HEK293 (cell line): ENCODE results near the gene PERM1.

Experiments used
- CTCF ChIA-PET: fragments of 350-600 bp; formaldehyde crosslinking; extraction: SDS; loops from one replicate; lab custom pipeline; 2021; ENCODE audit warnings: antibody characterized with exemption; lab: Yijun Ruan, JAX
- POLR2A ChIA-PET: fragments of 300-600 bp; formaldehyde crosslinking; extraction: SDS; loops from one replicate; lab custom pipeline; 2020; ENCODE audit warnings: antibody characterized with exemption, inconsistent platforms; lab: Yijun Ruan, JAX
- H3K27ac ChIP-seq: fragments of 200-500 bp; sonication (Bioruptor generic); 2 replicates; pipeline ENCODE4 v1.5.1; 2014; ENCODE audit warnings: low read depth, low read length, control low read depth, inconsistent platforms; ENCODE audit errors: extremely low read depth
- H3K36me3 ChIP-seq, 2 experiments: fragments of 200-500 bp in 1 of 2; sonication (Bioruptor generic) in 1 of 2; 1 replicate in 1 of 2; 2 replicates in 1 of 2; pipeline ENCODE4 v1.5.1; 2014 to 2017; ENCODE audit warnings: inconsistent platforms in 2 of 2, low read length in 2 of 2; ENCODE audit not compliant: control insufficient read depth in 2 of 2, insufficient read depth in 1 of 2
- H3K4me1 ChIP-seq: fragments of 200-500 bp; sonication (Bioruptor generic); 2 replicates; pipeline ENCODE4 v1.5.1; 2014; ENCODE audit warnings: mild to moderate bottlenecking, low read length, inconsistent platforms; ENCODE audit not compliant: control insufficient read depth, insufficient read depth
- H3K4me3 ChIP-seq: 2 replicates; pipeline ENCODE4 v1.5.1; 2011; ENCODE audit warnings: low read depth, mild to moderate bottlenecking, control low read depth, low read length, moderate library complexity
- H3K9me3 ChIP-seq: fragments of 200-500 bp; sonication (Bioruptor generic); 2 replicates; pipeline ENCODE4 v1.5.1; 2014; ENCODE audit warnings: low read depth, low read length, inconsistent platforms; ENCODE audit not compliant: control insufficient read depth, insufficient read depth
- HOXA7 ChIP-seq: sonication (generic); formaldehyde crosslinking; IDR thresholded peaks from 2 replicates; pipeline ENCODE4 v1.8.1; 2022; ENCODE audit warnings: missing genetic modification reagents, borderline replicate concordance
- PRDM10 ChIP-seq: fragments of 450-650 bp; formaldehyde crosslinking; IDR thresholded peaks from 2 replicates; pipeline ENCODE4 v1.5.1; 2016; ENCODE audit warnings: missing biosample characterization, missing genetic modification characterization
- ZBTB48 ChIP-seq: fragments of 450-650 bp; formaldehyde crosslinking; IDR thresholded peaks from 2 replicates; pipeline ENCODE4 v1.5.1; 2016; ENCODE audit warnings: missing biosample characterization, missing genetic modification characterization
- ZNF140 ChIP-seq: fragments of 450-650 bp; formaldehyde crosslinking; IDR thresholded peaks from 2 replicates; pipeline ENCODE4 v1.5.1; 2016; ENCODE audit warnings: missing biosample characterization, missing genetic modification characterization
- ZNF169 ChIP-seq: fragments of 450-650 bp; formaldehyde crosslinking; IDR thresholded peaks from 2 replicates; pipeline ENCODE4 v1.5.1; 2016; ENCODE audit warnings: missing biosample characterization, missing genetic modification characterization
- ZNF202 ChIP-seq: fragments of 450-650 bp; formaldehyde crosslinking; IDR thresholded peaks from 2 replicates; pipeline ENCODE4 v1.5.1; 2016; ENCODE audit warnings: missing biosample characterization, missing genetic modification characterization, borderline replicate concordance
- ZNF248 ChIP-seq: fragments of 450-650 bp; formaldehyde crosslinking; IDR thresholded peaks from 2 replicates; pipeline ENCODE4 v1.5.1; 2017; ENCODE audit warnings: missing biosample characterization, missing genetic modification characterization
- ZNF280D ChIP-seq: fragments of 450-650 bp; formaldehyde crosslinking; IDR thresholded peaks from 2 replicates; pipeline ENCODE4 v1.5.1; 2016; ENCODE audit warnings: missing biosample characterization, missing genetic modification characterization
- ZNF426 ChIP-seq: fragments of 450-650 bp; formaldehyde crosslinking; IDR thresholded peaks from 2 replicates; pipeline ENCODE4 v1.5.1; 2017; ENCODE audit warnings: missing biosample characterization, missing genetic modification characterization, mild to moderate bottlenecking, inconsistent platforms, moderate library complexity
- ZNF433 ChIP-seq: fragments of 450-650 bp; formaldehyde crosslinking; IDR thresholded peaks from 2 replicates; pipeline ENCODE4 v1.5.1; 2016; ENCODE audit warnings: missing biosample characterization, missing genetic modification characterization, low read depth
- ZNF621 ChIP-seq: fragments of 450-650 bp; formaldehyde crosslinking; IDR thresholded peaks from 2 replicates; pipeline ENCODE4 v1.5.1; 2017; ENCODE audit warnings: missing biosample characterization, missing genetic modification characterization
- ZNF623 ChIP-seq: fragments of 450-650 bp; formaldehyde crosslinking; IDR thresholded peaks from 2 replicates; pipeline ENCODE4 v1.5.1; 2016; ENCODE audit warnings: missing biosample characterization, missing genetic modification characterization
- ZNF664 ChIP-seq: fragments of 450-650 bp; formaldehyde crosslinking; IDR thresholded peaks from 2 replicates; pipeline ENCODE4 v1.5.1; 2016; ENCODE audit warnings: missing biosample characterization, missing genetic modification characterization
- ZNF670 ChIP-seq: fragments of 450-650 bp; formaldehyde crosslinking; IDR thresholded peaks from 2 replicates; pipeline ENCODE4 v1.5.1; 2016; ENCODE audit warnings: missing biosample characterization, missing genetic modification characterization, low read depth
- ZNF792 ChIP-seq: fragments of 450-650 bp; formaldehyde crosslinking; IDR thresholded peaks from 2 replicates; pipeline ENCODE4 v1.5.1; 2016; ENCODE audit warnings: missing biosample characterization, missing genetic modification characterization
- ZSCAN4 ChIP-seq: fragments of 450-650 bp; formaldehyde crosslinking; IDR thresholded peaks from 2 replicates; pipeline ENCODE4 v1.5.1; 2017; ENCODE audit warnings: missing biosample characterization, missing genetic modification characterization

Gene PERM1

GRCh38 chr1:956636-957035 is 25.3 kb downstream of the PERM1 start (continued):
- no peak for TF ChIP-seq ZSCAN4

GRCh38 chr1:955474-955873 is 26.4 kb downstream of the PERM1 start:
- Histone ChIP-seq H3K36me3 (peaks cover 11 to 73% of the 10 kb centered on the region in 2 experiments; a peak in 2 of 3 replicates), H3K9me3 (no peaks in the 10 kb centered on the region), H3K4me3 (no peak overlapping the region)
- no peak for TF ChIP-seq ZBTB48 (tag by site-specific recombination)
- TF ChIP-seq ZNF670 (tag by site-specific recombination), result no peak
- TF ChIP-seq ZNF792 (tag by site-specific recombination), result no peak
- TF ChIP-seq ZNF202, result no peak
- no peak for TF ChIP-seq ZNF248
- no peak for TF ChIP-seq ZNF426
- TF ChIP-seq HOXA7 (CRISPR knock-in tag), result no peak
- TF ChIP-seq PRDM10, result no peak
- no peak for TF ChIP-seq ZNF280D (tag by site-specific recombination)
- no peak for TF ChIP-seq ZNF621
- no peak for TF ChIP-seq ZNF623 (tag by site-specific recombination)
- no peak for TF ChIP-seq ZNF169
- no peak for TF ChIP-seq ZNF140 (tag by site-specific recombination)
- TF ChIP-seq, all 188 proteins: peak for 0
- Histone ChIP-seq H3K27ac (no peak overlapping the region), H3K4me1 (no peaks in the 10 kb centered on the region)
- ChIA-PET POLR2A (interaction anchor here (0.8 kb wide), 1 partner anchor 31 kb away, joined by 3 read pairs; no protein-coding TSS in a partner anchor), CTCF (no interaction called here)

- Histone ChIP-seq H3K4me1 (no peaks in the 10 kb centered on the region), H3K27ac (no peak overlapping the region), H3K9me3 (no peaks in the 10 kb centered on the region), H3K4me3 (no peak overlapping the region), H3K36me3 (peaks cover 12 to 78% of the 10 kb centered on the region in 2 experiments; a peak in 2 of 3 replicates)
- ChIA-PET POLR2A (interaction anchor here (1.3 kb wide), 1 partner anchor 11 kb away, joined by 4 read pairs; no protein-coding TSS in a partner anchor), CTCF (interaction anchor here (1.1 kb wide), 1 partner anchor 85 kb away, joined by 6 read pairs; no protein-coding TSS in a partner anchor)
- TF ChIP-seq ZNF433 (tag by site-specific recombination) (no peak), ZNF664 (tag by site-specific recombination) (no peak)
Measured at GRCh38 chr1:954927-955326, 27.0 kb downstream of the PERM1 start.
